ENCODE results near the gene POLR3B.
"Not testable (repeated sequence)": the region's sequence is repeated elsewhere in the genome, so short reads cannot be mapped to it uniquely, and the experiment has no call there.

Gene POLR3B

GRCh38 chr12:106378788-106379187, 21.2 kb downstream of the POLR3B start:
- TF ChIP-seq CTCF (IDR thresholded peaks at IDR 0.05; ENCODE audit: extremely low read depth, insufficient read depth, missing control alignments), result no peak
- in situ Hi-C loops (cut with MboI; ENCODE audit: low pct_unique_long_range_greater_than_20kb, low sequenced_read_pairs, unreplicated experiment), result loop anchor here (25.0 kb wide), 1 partner anchor 459 kb away; no protein-coding TSS in a partner anchor
- DNase-seq (ENCODE audit: low spot score), result no peak

- in situ Hi-C loops (cut with MboI; ENCODE audit: low pct_unique_long_range_greater_than_20kb, low sequenced_read_pairs, unreplicated experiment), result loop anchor here (10.0 to 25.0 kb wide), 2 partner anchors 456 to 534 kb away; no protein-coding TSS in a partner anchor
- TF ChIP-seq CTCF (IDR thresholded peaks at IDR 0.05; ENCODE audit: extremely low read depth, insufficient read depth, missing control alignments), result no peak
- no peak for DNase-seq (ENCODE audit: low spot score)
Measured at GRCh38 chr12:106380954-106381353, 23.4 kb downstream of the POLR3B start.

GRCh38 chr12:106381866-106382265, 24.3 kb downstream of the POLR3B start:
- in situ Hi-C loops (cut with MboI; ENCODE audit: low pct_unique_long_range_greater_than_20kb, low sequenced_read_pairs, unreplicated experiment), result loop anchor here (10.0 to 25.0 kb wide), 2 partner anchors 455 to 533 kb away; no protein-coding TSS in a partner anchor
- DNase-seq (ENCODE audit: low spot score), result not testable (repeated sequence)

GRCh38 chr12:106386813-106387535, 29.4 kb downstream of the POLR3B start:
- in situ Hi-C loops (cut with MboI; ENCODE audit: low pct_unique_long_range_greater_than_20kb, low sequenced_read_pairs, unreplicated experiment), result loop anchor here (10.0 to 25.0 kb wide), 2 partner anchors 450 to 528 kb away; no protein-coding TSS in a partner anchor
- TF ChIP-seq CTCF (IDR thresholded peaks at IDR 0.05; ENCODE audit: extremely low read depth, insufficient read depth, missing control alignments), result no peak
- no peak for DNase-seq (ENCODE audit: low spot score)

GRCh38 chr12:106387848-106388377, 30.4 kb downstream of the POLR3B start:
- no peak for DNase-seq (ENCODE audit: low spot score)
- no peak for TF ChIP-seq CTCF (IDR thresholded peaks at IDR 0.05; ENCODE audit: extremely low read depth, insufficient read depth, missing control alignments)
- in situ Hi-C loops (cut with MboI; ENCODE audit: low pct_unique_long_range_greater_than_20kb, low sequenced_read_pairs, unreplicated experiment), result loop anchor here (10.0 to 25.0 kb wide), 2 partner anchors 449 to 527 kb away; no protein-coding TSS in a partner anchor

GRCh38 chr12:106389151-106389550, 31.6 kb downstream of the POLR3B start:
- no peak for TF ChIP-seq CTCF (IDR thresholded peaks at IDR 0.05; ENCODE audit: extremely low read depth, insufficient read depth, missing control alignments)
- in situ Hi-C loops (cut with MboI; ENCODE audit: low pct_unique_long_range_greater_than_20kb, low sequenced_read_pairs, unreplicated experiment), result loop anchor here (10.0 to 25.0 kb wide), 2 partner anchors 448 to 526 kb away; no protein-coding TSS in a partner anchor
- no peak for DNase-seq (ENCODE audit: low spot score)

- DNase-seq (ENCODE audit: low spot score), result no peak
- TF ChIP-seq CTCF (IDR thresholded peaks at IDR 0.05; ENCODE audit: extremely low read depth, insufficient read depth, missing control alignments), result no peak
- in situ Hi-C loops (cut with MboI; ENCODE audit: low pct_unique_long_range_greater_than_20kb, low sequenced_read_pairs, unreplicated experiment), result loop anchor here (25.0 kb wide), 1 partner anchor 445 kb away; no protein-coding TSS in a partner anchor
Measured at GRCh38 chr12:106392759-106393158, 35.2 kb downstream of the POLR3B start.

All from GM13977 (cell line).